Subcutaneous preadipocyte (primary cell): Measurements from ENCODE around the gene ZNF112. TPM values are rescaled to one million over a fixed set of nuclear protein-coding genes. Genes with fewer than 3 reads are reported as not detected.

Source experiments
- small RNA-seq: library from RNA; depleted of rRNA; stranded (forward); fragments of <200 nt; gene quantifications from one replicate; pipeline ENCODE3, GENCODE V24; 2012
- total RNA-seq: library from RNA; depleted of rRNA; stranded (reverse); fragments of >200 nt; gene quantifications from 2 replicates; pipeline ENCODE4 v1.2.3, GENCODE V29; 2012

ZNF112 gene
- 4.4 and 5.1 TPM in 2 replicates for total RNA-seq

DNA sequence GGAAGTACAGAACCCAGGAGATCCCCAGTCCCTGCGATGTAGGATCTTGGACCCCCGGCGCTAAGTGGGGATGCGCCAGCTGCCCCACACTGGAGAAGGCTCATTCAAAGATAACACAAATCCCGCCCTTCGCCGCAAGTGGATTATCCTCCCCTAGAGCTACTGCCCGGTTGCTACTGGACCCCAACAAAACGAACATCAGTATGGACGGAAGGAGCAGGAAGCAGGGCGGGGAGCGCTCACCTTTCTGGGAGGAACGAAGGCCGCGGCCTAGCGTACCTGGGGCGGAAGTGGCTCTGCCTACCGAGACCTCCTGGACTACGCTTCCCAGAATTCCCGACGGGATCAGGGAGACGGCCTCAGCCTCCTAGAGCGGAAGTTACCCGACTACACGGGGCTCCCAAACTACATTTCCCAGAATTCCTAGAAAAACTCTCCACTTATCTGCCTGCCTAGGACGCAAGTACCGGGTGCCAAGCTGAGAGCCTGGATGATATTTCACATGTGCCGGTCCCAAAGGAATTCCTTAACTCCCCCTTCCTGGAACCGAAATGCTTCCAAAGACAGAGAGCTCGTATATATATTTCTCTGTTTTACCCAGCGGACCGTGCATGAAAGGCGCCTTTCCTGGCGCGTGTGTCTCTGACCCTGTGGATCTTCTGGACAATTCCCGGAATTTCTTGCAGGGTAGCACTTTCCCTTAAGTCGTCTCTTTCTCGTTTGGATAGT, at the start of gene ZNF112:
Gene ZNF112 (minus strand): TSS at position 298 of the 729 bp plus-strand sequence. CDS start 16,141 bp downstream, outside the sequence.

DNA sequence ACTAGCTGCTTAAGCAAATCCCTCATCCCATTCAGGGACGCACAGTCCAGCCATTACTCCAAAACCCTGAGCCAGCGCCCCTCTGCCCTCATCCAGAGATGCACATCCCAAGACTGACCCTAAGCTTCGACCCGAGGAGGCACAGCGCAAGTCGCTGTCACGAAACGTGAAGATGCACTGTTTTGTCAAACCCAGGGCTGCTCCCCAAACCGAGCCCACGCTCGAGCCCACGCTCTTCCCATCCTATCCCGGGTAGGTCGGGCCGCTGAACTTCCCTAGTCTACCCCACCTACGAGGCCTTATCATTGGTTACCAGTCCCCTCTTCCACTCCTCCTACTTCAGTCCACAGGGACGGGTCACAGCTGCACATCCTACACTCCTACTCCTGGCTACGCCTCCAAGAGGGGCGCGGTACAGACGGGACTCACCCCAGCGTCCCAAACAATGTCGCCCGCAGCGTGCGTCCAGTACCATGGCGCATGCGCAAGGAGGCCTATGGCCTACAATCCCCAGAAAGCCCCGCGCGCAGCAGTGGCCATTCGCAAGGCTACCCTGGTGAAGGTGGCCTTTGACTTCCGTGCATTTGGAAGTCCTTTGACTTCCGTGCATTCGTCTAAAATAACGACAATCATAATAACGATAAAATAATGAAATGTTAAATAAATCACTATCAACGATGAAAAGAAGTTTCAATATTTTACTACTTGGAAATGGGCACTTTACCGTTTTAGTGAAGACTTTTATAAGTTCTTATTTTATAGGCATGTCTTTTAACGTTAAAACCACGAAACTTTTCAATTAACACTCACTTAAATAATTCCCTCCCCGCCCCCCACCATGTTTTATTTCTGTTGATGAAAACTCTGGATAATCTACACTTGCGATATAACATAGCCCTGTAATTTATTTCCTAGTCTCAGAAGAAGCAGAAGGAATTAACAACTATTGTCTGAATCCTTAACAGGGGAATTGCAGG, 44.9 kb upstream of the ZNF112 start, which contains the start of gene ZNF285:
Gene ZNF285 (minus strand): TSS at position 470 of the 977 bp plus-strand sequence. CDS start 4,395 bp downstream, outside the sequence.

DNA sequence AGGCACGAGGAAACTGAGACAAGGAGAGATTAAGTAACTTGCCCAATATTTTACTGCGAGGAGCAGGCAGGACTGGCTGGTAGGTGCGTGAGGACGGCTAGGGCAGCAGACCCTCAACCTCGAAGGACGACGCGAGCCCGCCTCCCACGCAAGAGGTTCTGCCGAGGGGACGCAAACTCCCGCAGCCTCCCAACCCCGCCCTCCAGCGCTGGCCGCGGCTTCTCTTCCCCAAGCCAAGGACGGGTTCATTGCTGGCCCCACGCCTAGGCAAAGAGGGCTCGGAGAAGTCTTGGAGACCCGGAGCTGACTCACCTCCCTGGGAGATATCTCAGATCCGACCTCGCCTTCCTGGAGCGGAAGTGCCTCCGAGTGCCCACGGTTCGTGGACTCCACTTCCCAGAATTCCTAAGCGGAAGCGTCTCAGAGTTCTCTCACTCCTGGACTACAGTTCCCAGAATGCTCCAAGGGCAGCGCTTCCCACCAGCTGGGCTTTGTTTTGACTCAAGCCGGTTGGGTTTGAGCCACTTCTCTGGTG, 51.8 kb downstream of the ZNF112 start, which contains the start of gene ZNF235:
Gene ZNF235 (minus strand): TSS at position 367 of the 535 bp plus-strand sequence. CDS start 1,621 bp downstream, outside the sequence.

Small RNAs within 50 kb of the gene (small RNA-seq; reads per million reads assigned to genes)
- not detected for gene NDUFA3P1

Other genes starting within 250 kb of the ZNF112 start
- 3.5 and 4.4 TPM in 2 replicates for gene ZNF225, start 243.3 kb downstream of the ZNF112 start, total RNA-seq
- gene ZNF234, start 215.1 kb downstream of the ZNF112 start, total RNA-seq: 8.8 and 10.9 TPM in 2 replicates
- 10.8 and 12.9 TPM in 2 replicates for gene ZNF226, start 191.6 kb downstream of the ZNF112 start, total RNA-seq
- gene ZNF227, start 144.1 kb downstream of the ZNF112 start, total RNA-seq: 15.2 and 19.8 TPM in 2 replicates
- under 0.01 and 0.39 TPM in 2 replicates for gene ZNF233, start 96.8 kb downstream of the ZNF112 start, total RNA-seq
- gene ZNF235, start 51.7 kb downstream of the ZNF112 start, total RNA-seq: 2.6 and 3.1 TPM in 2 replicates
- gene ZNF285, start 44.9 kb upstream of the ZNF112 start, total RNA-seq: 1.2 and 3.3 TPM in 2 replicates
- gene ZNF229, start 91.8 kb upstream of the ZNF112 start, total RNA-seq: 3.7 and 4.0 TPM in 2 replicates
- gene ZNF180, start 143.8 kb upstream of the ZNF112 start, total RNA-seq: 5.1 and 8.1 TPM in 2 replicates
- not detected in 2 replicates for gene CEACAM20, start 173.0 kb upstream of the ZNF112 start, total RNA-seq